ENCODE measurements around the gene CCDC85C.

CCDC85C gene

DNA sequence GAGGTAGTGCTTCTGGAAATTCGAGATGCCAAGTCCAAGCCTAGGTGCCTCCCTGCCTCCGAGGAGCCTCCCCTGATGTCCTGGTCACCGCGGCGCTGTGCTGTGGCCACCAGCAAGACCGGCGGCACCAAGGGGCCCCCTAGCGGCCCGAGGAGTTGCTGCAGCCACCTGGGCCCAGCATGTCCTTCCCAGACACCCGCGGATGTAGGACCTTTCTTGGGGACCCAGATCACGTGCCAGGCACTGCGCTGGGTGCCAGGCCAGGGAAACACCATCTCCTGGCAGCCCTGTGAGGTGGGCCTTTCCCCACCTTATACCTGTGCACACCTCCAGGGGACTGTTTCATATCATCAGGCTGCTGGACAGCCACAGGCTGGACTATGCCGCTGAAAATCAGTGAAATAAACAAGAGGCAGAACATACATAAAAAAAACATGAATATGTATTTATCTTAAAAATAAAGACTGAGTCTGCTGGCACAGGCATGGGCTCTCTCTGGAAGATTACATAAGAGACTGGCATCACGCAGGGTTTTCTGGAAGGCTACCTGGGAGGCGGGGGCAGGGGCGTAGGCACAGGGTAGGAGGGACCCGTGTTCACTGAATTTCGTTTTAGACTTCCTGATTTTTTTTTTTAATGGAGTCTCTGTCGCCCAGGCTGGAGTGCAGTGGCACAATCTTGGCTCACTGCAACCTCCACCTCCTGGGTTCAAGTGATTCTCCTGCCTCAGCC, 25.0 kb upstream of the CCDC85C start:
- TF ChIP-seq, protein P1, sequence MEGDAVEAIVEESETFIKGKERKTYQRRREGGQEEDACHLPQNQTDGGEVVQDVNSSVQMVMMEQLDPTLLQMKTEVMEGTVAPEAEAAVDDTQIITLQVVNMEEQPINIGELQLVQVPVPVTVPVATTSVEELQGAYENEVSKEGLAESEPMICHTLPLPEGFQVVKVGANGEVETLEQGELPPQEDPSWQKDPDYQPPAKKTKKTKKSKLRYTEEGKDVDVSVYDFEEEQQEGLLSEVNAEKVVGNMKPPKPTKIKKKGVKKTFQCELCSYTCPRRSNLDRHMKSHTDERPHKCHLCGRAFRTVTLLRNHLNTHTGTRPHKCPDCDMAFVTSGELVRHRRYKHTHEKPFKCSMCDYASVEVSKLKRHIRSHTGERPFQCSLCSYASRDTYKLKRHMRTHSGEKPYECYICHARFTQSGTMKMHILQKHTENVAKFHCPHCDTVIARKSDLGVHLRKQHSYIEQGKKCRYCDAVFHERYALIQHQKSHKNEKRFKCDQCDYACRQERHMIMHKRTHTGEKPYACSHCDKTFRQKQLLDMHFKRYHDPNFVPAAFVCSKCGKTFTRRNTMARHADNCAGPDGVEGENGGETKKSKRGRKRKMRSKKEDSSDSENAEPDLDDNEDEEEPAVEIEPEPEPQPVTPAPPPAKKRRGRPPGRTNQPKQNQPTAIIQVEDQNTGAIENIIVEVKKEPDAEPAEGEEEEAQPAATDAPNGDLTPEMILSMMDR (IDR thresholded peaks at IDR 0.05; ENCODE audit: low read depth, low read length), result peak; percentile 99
- H3K4me3 ChIP-seq (ENCODE audit: low read depth, low read length), result no peak overlapping the region

DNA sequence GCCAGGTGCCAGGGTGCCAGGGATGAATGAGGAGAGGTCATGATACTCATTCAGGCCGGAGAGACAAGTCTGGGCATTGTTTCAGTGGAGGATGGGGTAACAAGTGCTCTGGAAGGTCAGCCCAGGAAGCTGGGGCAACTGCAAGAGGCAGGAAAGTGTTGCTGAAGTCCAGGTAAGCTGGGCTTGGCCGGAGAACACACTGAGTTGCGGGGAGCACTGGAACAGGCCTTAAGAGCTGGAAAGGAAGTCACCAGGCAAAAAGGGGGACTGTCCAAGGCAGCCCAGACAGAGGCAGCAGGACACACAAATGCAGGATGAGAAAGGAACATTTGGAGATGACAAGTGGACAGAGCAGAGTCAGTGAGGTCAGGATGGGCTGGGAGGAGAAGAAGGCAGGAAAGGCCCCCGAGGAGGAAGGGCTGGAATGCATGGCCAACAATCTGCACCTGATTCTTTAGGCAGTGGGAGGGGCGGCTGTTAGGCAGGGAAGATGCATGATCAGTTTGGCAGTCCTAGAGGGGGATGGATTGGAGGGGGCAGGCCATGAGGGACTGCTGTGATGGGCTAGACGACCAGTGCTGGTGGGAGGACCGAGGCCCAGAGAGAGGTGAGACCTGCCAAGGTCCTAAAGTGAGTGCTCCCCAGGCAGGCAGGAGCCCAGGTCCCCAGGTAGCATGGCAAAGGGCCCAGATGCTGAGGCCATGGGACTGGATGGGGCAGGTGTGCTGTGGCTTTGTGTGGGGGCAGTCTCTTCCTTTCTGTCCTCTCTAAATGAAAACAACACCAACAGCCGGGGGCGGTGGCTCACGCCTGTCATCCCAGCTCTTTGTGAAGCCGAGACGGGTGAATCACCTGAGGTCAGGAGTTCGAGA, 23.7 kb upstream of the CCDC85C start:
- TF ChIP-seq, protein P1 (IDR thresholded peaks at IDR 0.05; ENCODE audit: low read depth, low read length), result no peak

DNA sequence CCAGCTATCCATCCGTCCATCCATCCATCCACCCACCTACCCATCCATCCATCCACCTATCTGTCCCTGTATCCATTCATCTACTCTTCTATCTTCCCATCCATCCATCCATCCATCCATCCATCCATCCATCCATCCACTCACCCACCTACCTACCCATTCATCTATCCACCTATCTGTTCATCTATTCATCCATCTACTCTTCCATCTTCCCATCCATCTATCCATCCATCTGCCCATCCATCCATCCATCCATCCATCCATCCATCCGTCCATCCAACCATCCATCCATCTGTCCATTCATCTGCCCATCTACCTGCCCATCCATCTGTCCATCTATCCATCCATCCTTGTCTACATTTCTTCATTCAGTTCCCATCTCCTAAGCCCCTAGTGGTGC, 23.1 kb upstream of the CCDC85C start:
- TF ChIP-seq, protein P1 (IDR thresholded peaks at IDR 0.05; ENCODE audit: low read depth, low read length), result no peak
- no peak overlapping the region for H3K4me3 ChIP-seq (ENCODE audit: low read depth, low read length)

More for the DNA sequence above, 23.7 kb upstream of the CCDC85C start:
- H3K4me3 ChIP-seq (ENCODE audit: low read depth, low read length), result no peak overlapping the region

DNA sequence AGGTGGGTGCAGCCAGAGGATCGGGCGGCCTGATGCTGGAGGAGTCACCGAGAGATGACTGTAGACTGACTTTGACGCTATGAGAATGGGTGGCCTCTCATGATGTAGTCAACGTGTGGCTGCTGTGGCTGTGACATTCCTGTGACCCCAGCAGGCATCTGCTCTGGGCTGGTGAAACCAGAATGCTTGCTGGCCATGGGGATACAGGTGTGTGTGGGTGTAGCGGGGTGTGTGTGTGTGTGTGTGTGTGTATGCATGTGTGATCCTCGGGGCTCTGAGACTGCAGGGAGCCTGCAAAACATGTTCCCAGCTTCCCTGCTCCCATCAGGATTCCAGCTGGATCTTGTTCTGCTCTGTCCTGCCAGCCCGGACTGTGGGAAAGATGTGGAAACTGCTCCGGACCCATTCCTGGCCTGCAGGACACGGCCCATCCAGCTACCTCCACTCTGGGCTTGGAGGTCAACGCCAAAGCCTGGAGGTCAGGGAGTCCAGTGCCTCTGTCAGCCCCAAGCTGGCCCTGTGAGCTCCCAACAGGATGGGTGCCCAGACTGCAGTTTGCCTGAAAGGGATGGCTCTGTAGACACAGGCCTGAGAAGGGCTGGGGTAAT, 22.1 kb upstream of the CCDC85C start:
- no peak overlapping the region for H3K4me3 ChIP-seq (ENCODE audit: low read depth, low read length)
- TF ChIP-seq, protein P1 (IDR thresholded peaks at IDR 0.05; ENCODE audit: low read depth, low read length), result no peak

DNA sequence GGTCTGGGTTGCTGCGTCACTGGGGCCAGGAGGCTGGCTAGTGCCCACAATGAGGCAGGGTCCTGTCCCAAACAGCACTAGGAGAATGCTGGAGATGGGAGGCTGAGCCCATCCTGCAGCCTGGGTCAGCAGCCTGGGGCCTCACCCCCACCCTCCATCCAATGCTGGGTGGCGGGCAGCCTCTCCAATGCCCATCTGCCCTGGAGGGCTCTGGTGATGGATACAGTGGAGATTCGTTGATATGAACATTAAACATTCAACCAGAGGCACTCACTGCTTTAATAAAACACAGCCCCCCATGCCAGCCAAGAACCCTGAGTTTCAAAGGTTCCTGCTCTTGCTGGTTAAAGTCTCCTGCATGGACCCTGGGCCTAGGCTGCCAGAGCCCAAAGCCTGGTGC, 21.5 kb upstream of the CCDC85C start:
- H3K4me3 ChIP-seq (ENCODE audit: low read depth, low read length), result no peak overlapping the region
- TF ChIP-seq, protein P1 (IDR thresholded peaks at IDR 0.05; ENCODE audit: low read depth, low read length), result no peak

DNA sequence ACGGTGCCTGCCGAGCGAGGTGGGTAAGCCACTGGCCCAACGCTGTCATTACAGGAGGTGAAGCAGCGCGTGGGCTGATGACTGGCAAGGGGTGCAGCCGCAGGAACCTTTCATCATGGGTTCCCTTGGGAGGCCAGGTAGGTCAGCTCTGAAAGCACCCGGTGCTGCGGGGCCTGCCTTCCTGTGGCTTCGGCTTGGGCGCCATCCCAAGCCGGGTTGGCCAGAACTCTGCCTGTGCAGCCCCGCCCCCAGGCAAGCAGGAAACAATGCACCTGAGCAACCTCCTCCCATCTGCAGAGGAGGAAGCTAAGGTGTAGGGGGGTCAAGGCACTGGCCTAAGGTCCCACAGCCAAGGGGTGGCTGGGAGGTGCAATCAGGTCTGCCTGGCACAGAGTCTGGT, 21.0 kb upstream of the CCDC85C start:
- no peak overlapping the region for H3K4me3 ChIP-seq (ENCODE audit: low read depth, low read length)
- TF ChIP-seq, protein P1 (IDR thresholded peaks at IDR 0.05; ENCODE audit: low read depth, low read length), result no peak
